Vagina (tissue), 2 donors: ENCODE results near the gene SPATA33.

Source experiments
- CTCF ChIP-seq, 3 experiments: fragments of 450-650 bp in 2 of 3; fragments of 200-600 bp in 1 of 3; sonication (generic) in 1 of 3; IDR thresholded peaks; one replicate each; pipeline ENCODE4 v1.5.1; 2017 to 2019; ENCODE audit warnings: antibody characterized with exemption in 3 of 3, mild to moderate bottlenecking in 2 of 3, moderate library complexity in 2 of 3
- POLR2A ChIP-seq, 2 donors: fragments of 450-650 bp; IDR thresholded peaks; one replicate each; pipeline ENCODE4 v1.6.1; 2017; ENCODE audit warnings: antibody characterized with exemption in 2 of 2, mild to moderate bottlenecking in 2 of 2, moderate library complexity in 2 of 2
- POLR2AphosphoS5 ChIP-seq, 2 donors: sonication (generic); formaldehyde crosslinking; IDR thresholded peaks; one replicate each; pipeline ENCODE4 v1.9.0; 2017; ENCODE audit warnings: antibody characterized with exemption in 2 of 2, mild to moderate bottlenecking in 2 of 2, low read depth in 1 of 2; ENCODE audit not compliant: insufficient read depth in 1 of 2

GRCh38 chr16:89653656-89654295 lies 3.9 kb upstream of the SPATA33 start:
- TF ChIP-seq CTCF (IDR thresholded peaks at IDR 0.05) (no peak), POLR2AphosphoS5 (IDR thresholded peaks at IDR 0.05; ENCODE audit: insufficient read depth in 1 of 2, low read depth in 1 of 2) (no peak), POLR2A (IDR thresholded peaks at IDR 0.05) (no peak)
